ENCODE data around the gene CRACR2B.
A peak's percentile ranks its signal among the peaks of the same experiment; 100 is the strongest.

Gene CRACR2B

DNA sequence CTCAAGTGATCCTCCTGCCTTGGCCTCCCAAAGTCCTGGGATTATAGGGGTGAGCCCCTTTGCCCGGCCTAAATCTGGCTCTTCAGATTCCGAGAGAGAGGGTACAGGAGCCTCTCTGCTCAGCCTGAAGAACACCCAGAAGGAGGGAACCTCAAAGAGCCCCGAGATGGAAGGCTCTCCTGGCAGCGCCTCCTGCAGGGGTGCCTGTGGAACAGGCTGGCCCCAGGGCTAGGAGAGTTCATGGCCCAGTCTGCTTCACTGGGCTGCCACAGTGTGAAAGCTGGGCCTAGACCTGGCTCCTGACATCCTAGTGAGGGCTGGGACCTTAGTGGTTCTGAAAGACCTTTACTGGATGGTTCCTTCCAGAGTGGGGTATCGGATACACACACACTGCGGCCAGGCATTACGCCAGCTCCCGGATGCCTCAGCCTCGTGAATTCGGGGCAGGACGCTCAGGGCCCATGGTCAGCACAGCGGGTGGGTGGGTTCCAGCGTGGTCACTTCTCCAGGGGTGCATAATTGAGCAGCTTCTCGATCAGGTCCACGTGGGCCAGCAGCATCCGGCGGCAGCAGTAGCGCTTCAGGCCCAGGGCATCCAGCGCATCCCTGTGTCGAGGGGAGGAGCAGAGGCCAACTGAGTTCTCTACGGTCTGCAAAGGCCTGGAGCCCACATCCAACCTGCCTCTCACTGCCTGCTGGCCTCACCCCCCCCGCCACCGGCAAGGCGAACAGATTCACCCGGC, 12.3 kb downstream of the CRACR2B start:
- DNase-seq: no peak

DNA sequence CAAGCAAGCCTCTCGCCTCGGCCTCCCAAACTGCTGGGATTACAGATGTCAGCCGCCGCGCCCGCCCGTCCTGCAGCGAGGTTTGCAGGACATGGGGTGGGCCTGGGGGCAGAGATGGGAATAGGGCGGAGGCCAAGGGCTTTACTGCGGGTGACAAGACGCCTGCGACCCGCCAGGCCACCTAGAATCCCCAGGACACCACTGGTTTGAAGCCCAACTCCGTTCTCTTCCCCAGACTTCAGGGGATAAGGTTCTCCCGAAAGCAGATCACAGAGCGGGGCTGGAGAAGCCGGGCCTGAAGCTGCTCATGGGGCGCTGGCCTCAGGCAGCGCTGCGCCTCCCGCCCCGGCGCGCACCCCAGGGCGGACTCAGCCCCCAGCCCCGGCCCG, 14.3 kb downstream of the CRACR2B start:
- no peak for DNase-seq

DNA sequence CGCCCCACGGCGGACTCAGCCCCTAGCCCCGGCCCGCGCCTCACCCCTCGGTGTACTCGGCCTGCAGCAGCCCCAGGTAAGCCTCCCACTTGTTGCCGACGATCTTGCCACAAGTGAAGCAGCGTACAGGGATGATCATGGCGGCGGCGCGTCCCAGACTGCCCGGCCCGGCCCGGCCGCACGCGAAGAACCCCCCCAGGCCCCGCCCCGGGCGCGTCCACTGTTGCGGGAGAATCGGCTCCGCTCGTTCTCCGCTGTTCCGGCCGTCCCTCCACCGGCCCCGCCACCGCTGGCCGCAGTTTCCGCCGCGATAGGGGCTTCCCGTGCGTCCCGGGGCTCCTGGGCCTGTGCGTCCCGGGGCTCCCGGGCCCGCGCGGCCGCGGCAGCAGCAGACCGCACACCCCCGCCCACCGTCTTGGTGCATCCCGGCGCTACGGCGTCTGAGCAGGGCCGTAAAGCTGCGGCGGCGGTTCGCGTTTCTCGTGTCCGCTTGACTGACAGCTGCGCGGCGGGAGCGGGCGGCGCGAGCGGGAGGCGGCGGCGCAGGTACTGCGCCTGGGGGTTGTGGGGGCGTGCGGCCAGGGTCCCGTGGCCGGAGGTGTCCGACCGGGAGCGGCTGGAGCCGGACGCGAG, 14.8 kb downstream of the CRACR2B start, which contains the start of the genes POLR2L and TSPAN4:
Gene POLR2L, minus strand, starts transcription at position 160 of the 633 bp plus-strand sequence. Its CDS starts 21 bp downstream, at position 139.
Gene TSPAN4, plus strand, starts transcription at position 483 of the 633 bp plus-strand sequence. CDS start 7,453 bp downstream, outside the sequence.
- peak; percentile 92 for DNase-seq

DNA sequence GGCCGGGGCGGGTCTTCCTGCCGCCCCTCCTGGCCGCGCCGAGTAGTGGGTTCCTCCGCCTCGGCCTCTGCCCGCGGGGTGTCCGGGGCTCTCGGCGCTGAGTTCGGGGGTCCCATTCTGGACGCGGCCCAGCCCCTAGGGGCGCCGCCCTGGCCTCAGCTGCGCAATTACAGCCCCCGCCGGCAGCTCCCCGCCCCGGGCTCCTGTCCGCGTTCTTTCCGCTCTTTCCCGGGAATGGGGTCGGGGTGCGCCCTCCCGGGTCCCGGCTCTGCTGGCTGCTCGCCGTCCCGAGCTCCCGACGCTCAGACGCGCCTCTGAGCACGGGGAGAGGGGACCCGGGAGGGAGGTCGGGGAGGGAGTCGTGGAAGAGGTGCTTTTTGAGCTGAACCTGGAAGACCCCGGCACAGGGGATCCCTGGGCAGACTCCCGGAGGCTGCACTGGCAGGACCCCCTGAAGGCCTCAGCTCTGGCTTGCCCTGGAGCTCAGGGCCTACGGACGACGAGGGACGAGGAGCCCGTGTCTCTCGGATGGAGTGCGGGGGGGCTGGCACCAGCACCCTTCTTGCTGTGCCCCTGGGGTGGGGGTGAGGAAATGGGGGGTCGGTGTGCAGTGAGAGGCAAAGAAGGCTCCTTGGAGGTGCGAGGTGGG, 15.5 kb downstream of the CRACR2B start:
- no peak for DNase-seq

- DNase-seq: no peak
These were observed 16.3 kb downstream of the CRACR2B start for GRCh38 chr11:843818-844692.

DNA sequence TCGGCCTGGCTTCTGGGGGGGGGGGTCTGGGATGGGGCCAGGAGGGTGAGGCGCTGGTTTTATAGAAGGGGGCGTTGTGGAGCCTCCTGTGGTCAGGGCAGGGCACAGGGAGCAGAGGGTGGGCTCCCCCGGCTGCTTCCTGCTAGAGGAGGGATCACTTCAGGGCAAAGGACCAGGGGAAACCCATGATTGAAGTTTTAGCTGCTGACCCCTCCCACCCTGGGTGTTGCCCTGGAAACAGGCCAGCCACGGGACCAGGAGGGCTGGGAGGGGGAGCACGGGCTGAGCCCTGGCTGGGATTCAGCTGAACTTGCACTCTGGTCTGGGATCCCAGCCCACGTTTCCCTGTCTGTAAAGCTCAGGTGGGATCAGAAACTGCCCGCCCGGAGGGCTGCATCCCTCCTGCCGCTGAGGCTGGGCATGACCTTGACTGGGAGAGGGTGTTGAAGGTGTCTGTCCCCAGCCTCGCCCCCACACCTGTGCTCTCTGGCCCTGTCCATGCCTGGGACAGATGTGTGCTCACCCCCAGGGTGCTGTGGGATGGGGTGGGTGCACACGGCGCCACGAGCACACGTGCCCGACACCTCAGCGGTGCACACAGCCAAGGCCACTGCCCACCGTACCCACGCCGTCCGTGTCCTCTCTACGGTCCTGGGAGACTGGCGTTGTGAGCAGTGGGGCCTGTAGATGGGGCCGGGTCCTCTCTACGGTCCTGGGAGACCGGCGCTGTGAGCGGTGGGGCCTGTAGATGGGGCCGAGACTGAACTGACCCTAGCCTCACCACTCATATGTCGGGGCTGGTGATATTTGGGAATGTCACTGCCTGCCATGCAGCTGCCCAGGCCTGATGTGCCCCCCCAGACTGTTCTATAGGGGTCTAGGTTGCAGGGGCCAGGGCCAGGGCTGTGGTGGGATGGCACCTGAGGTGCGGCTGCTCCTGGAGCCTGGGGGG, 17.2 kb downstream of the CRACR2B start:
- DNase-seq: no peak

GRCh38 chr11:845872-846495, 18.3 kb downstream of the CRACR2B start:
- DNase-seq: no peak

GRCh38 chr11:846496-847098, 18.9 kb downstream of the CRACR2B start:
- no peak for DNase-seq

- DNase-seq: no peak
These were observed 20.2 kb downstream of the CRACR2B start for GRCh38 chr11:847876-848275.

- DNase-seq: peak; percentile 76
These were observed 20.7 kb downstream of the CRACR2B start for GRCh38 chr11:848380-848931.

GRCh38 chr11:849104-849824, 21.5 kb downstream of the CRACR2B start:
- peak; percentile 50 for DNase-seq

DNA sequence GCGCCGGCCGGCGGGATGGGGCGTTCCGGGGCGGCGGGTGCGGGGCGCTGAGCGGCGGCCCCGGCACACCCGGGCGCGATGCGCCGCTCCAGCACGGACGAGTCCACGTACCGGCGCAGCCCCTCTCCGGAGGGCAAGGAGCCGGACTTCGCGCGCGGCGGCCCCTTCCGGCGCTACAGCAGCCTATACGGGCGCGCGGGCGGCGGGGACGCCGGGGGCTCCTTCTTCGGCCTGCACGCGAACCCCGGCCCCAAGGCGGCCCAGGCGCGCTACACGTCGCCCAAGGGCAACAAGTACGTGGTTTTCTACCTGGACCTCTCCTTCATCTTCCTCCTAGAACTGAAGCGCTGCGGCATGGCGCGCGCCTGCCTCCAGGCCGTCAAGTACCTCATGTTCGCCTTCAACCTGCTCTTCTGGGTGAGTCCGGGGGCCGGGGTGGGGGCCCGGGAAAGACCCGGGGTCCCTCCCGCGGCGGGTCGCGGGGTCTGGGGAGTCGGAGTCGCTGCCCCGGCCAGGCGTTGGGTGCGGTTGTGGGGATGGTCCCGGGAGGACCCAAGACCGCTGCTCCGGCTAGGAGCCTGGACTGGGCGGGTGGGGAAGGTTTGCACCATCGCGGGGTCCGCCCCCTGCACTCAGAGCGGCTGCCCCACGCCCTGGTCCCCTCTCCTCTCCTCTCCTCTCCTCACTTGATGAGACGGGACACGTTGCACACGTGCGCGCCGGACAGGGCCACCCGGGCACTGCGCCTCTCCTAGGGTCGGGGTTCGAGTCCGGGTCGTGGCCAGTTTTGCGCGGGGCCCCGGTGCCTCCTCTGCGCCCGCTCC, 22.4 kb downstream of the CRACR2B start:
- no peak for DNase-seq

DNA sequence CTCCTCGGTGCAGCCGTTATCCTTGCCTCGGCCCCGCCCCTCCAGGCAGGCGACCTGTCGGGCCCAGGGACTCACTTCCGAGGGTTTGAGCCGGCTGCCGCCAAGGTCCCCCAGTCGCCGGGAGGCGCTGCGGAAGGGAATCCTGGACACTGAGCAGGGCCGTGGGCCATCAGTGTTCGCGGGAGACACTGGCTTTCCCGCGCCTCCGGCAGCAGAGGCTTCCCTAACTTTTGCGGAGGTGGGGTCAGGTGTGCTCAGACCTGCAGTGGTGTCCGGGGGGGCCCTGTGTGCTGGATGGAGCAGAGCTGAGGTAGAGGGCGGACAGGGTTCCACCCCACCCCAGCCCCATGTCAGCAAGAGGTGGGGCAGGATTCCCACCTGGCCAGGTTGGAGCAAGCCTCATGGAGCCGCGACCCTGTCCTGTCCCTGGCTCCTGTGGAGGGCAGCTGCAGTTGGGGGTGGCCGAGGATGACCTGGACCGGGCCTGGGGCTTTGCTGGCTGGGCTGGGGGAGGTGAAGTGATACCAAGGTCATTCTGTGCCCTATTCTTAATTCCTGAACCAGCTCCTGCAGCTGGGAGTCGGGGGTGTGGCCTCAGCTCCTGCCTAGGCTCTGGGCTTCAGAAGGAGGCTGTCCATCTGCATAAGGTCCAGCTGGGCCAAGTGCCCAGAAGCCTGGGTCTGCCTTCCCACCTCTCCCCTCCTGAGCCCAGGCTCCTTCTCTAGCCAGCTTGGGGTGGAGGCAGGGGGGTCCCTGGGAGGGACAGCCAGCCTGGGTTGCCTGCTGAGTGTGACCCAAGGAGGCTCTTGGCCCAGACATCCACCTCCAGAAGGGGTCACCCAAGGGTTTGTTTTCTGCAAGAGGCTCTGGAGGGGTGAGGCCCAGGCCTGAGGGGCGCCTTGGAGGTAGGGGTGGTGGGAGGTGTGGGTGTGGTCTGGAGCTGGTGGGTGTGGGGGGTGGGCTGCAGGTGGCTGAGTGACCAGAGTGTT, 23.4 kb downstream of the CRACR2B start:
- DNase-seq: no peak

DNA sequence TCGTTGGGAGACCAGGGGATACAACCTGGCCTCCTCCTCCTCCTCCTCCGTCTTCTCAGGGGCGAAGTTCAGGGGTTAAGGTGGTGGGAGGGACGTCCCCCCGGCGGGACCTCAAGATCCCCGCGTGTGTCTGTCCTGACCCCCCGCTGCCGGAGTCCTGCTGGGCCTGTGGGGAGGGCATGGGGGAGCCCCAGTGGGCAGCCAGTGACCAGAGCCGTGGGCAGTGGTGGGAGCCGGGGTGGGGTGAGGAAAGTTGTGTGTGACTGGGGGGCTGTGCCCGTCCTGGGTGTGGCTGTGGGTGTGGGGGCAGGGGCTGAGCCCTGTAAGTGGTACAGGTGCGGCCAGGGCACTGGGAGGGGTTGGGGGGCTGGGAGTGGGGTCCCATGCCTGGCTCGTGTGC, 25.0 kb downstream of the CRACR2B start:
- no peak for DNase-seq

DNA sequence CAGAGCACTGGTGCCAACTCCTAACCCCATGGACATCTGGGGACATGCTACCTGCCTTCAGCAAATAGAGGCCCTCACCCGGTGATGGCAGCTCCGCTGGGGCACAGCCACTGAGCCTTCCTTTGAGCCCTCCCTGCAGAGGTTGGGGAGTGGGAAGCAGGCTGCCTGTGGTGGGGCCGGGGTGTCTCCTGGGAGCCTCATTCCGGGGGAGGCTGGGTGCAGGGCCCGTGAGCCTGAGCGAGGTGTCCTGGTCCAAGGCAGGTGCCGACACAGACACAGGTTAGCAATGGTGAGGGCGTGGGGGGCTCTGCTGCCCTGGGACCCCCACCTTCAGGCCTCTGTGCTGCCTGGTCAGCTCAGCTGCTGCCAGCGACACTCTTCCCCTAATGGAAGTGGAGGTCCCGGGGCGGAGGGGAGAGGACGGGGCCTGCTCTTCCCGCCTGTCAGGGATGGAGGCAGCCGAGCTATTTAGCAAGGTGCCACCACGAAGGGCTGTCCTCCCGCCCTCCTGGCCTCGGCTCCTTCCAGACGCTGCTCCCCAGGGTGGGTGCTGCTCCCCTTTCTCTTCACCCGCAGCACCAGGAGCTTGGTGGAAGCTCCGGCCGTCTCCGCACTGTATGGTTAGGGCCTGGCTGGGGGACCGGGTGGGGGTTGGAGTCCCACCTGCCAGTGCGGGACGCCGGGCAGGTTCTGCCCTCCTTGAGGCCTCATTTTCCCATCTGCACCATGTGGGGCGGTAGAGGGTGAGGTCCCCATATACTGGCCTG, 26.1 kb downstream of the CRACR2B start:
- DNase-seq: no peak

GRCh38 chr11:854601-855329, 27.0 kb downstream of the CRACR2B start:
- no peak for DNase-seq
